K562 (cell line): ENCODE results near the gene ZFYVE21. TPM values are rescaled to one million over a fixed set of nuclear protein-coding genes. Genes with fewer than 3 reads are reported as not detected.

ENCODE experiments used
- AFF4 ChIP-seq: sonication (generic); formaldehyde crosslinking; IDR thresholded peaks from 2 replicates; pipeline ENCODE4 v1.8.0; 2023; ENCODE audit warnings: mild to moderate bottlenecking, missing genetic modification reagents
- CBX5 ChIP-seq: IDR thresholded peaks from 2 replicates; pipeline ENCODE4 v1.6.1; 2014; ENCODE audit warnings: low read depth, borderline replicate concordance
- CHD1 ChIP-seq: fragments of 200-600 bp; sonication (generic); IDR thresholded peaks from one replicate; pipeline ENCODE4 v1.6.1; 2012; ENCODE audit warnings: mild to moderate bottlenecking, moderate library complexity, low read length, inconsistent platforms
- CREBBP ChIP-seq: IDR thresholded peaks from one replicate; pipeline ENCODE4 v1.6.1; 2012; ENCODE audit warnings: low read depth, mild to moderate bottlenecking, control low read depth, inconsistent platforms, low read length
- CTCFL ChIP-seq: IDR thresholded peaks from 2 replicates; pipeline ENCODE4 v1.6.1; 2011; ENCODE audit warnings: borderline replicate concordance, low read depth, mild to moderate bottlenecking, moderate library complexity, low read length; ENCODE audit not compliant: insufficient read depth, poor library complexity, severe bottlenecking
- EGR1 ChIP-seq: fragments of 450-650 bp; conservative IDR thresholded peaks from 2 replicates; pipeline ENCODE4 v1.6.1; 2017; ENCODE audit warnings: mild to moderate bottlenecking
- FOXJ2 ChIP-seq: fragments of 200-800 bp; sonication (Bioruptor generic); IDR thresholded peaks from 2 replicates; pipeline ENCODE4 v1.6.1; 2016; ENCODE audit warnings: missing genetic modification characterization, missing compliant biosample characterization
- FOXK1 ChIP-seq: sonication (generic); formaldehyde crosslinking; IDR thresholded peaks from 2 replicates; pipeline ENCODE4 v1.8.0; 2022; ENCODE audit warnings: missing genetic modification reagents, mild to moderate bottlenecking, borderline replicate concordance
- HDAC3 ChIP-seq: fragments of 450-650 bp; IDR thresholded peaks from 2 replicates; pipeline ENCODE4 v1.6.1; 2018; ENCODE audit warnings: borderline replicate concordance, mild to moderate bottlenecking, moderate library complexity; ENCODE audit not compliant: partially characterized antibody
- HMGXB4 ChIP-seq: sonication (generic); formaldehyde crosslinking; IDR thresholded peaks from 2 replicates; pipeline ENCODE4 v1.8.1; 2023; ENCODE audit warnings: mild to moderate bottlenecking, missing genetic modification reagents
- KHSRP ChIP-seq: fragments of 450-650 bp; IDR thresholded peaks from 2 replicates; pipeline ENCODE4 v1.6.1; 2017
- MITF ChIP-seq: IDR thresholded peaks from 2 replicates; pipeline ENCODE4 v1.6.1; 2014; ENCODE audit warnings: antibody characterized with exemption
- MTA3 ChIP-seq: fragments of 450-650 bp; formaldehyde crosslinking; IDR thresholded peaks from 2 replicates; pipeline ENCODE4 v1.6.1; 2017; ENCODE audit warnings: mild to moderate bottlenecking, borderline replicate concordance
- NEUROD1 ChIP-seq: fragments of 150-350 bp; IDR thresholded peaks from 2 replicates; pipeline ENCODE4 v1.6.1; 2014; ENCODE audit warnings: borderline replicate concordance, low read length, low read depth; ENCODE audit not compliant: partially characterized antibody
- NFIC ChIP-seq: fragments of 450-650 bp; IDR thresholded peaks from 2 replicates; pipeline ENCODE4 v1.6.1; 2017; ENCODE audit warnings: mild to moderate bottlenecking, inconsistent platforms
- RB1 ChIP-seq: fragments of 450-650 bp; IDR thresholded peaks from 2 replicates; pipeline ENCODE4 v1.6.1; 2017; ENCODE audit warnings: low read depth, mild to moderate bottlenecking
- SRF ChIP-seq, 2 experiments: fragments of 250-450, 450-650 bp in 1 of 2; sonication (Bioruptor Pico) in 1 of 2; sonication (generic) in 1 of 2; formaldehyde crosslinking; IDR thresholded peaks; 2 replicates each; pipeline versions ENCODE4 v1.5.0 to v1.5.1; 2020 to 2022; ENCODE audit warnings: mild to moderate bottlenecking in 1 of 2, missing genetic modification reagents in 1 of 2
- ZNF174 ChIP-seq: fragments of 250-450 bp; sonication (Bioruptor Pico); IDR thresholded peaks from 2 replicates; pipeline ENCODE4 v1.4.0; 2020; ENCODE audit warnings: mild to moderate bottlenecking
- polyA plus RNA-seq, 8 experiments: library from polyadenylated mRNA; depleted of rRNA in 4 of 8; stranded (reverse) in 5 of 8; unstranded in 3 of 8; fragments of >200 nt; fragmentation: Nextera tagmentation in 2 of 8; fragmentation: Illumina TruSeq in 1 of 8; extraction: Ambion mirVana in 2 of 8; extraction: Trizol in 1 of 8; gene quantifications; 2 replicates each; pipeline versions ENCODE4 v1.2.1 to v1.2.3, GENCODE V29; 2011 to 2014; ENCODE audit warnings: inconsistent platforms in 1 of 8, missing spikeins in 1 of 8
- total RNA-seq, 7 experiments: library from RNA; depleted of rRNA in 6 of 7; stranded (reverse); fragments of >200 nt in 6 of 7; fragmentation: Illumina TruSeq in 2 of 7; extraction: Trizol in 2 of 7; gene quantifications; 2 replicates each; pipeline versions ENCODE4 v1.2.1 to v1.2.3, GENCODE V29; 2011 to 2021; ENCODE audit warnings: low replicate concordance in 1 of 7

The ZFYVE21 gene
- total and polyA plus RNA-seq, 9 of the 15 experiments (the other 6 are each of a cell fraction or from before 2014, with no cell fraction given) = 0.90 to 23.1 (median 15.6) TPM

GRCh38 chr14:103715052-103716000, at the start of gene ZFYVE21, which contains the start of gene XRCC3 (continued):
- TF ChIP-seq RB1 (peak; percentile 55), CHD1 (no peak), HMGXB4 (CRISPR knock-in tag) (peak; percentile 37; the same call in 1 of the 2 replicates), SRF (CRISPR knock-in tag; IDR thresholded peaks at IDR 0.05) (peak in 1 of 2 experiments; percentile 54; a peak in 1 of 4 replicates), AFF4 (CRISPR knock-in tag) (no peak), NEUROD1 (peak; percentile 97), MITF (no peak), CREBBP (no peak), FOXK1 (CRISPR knock-in tag) (no peak), KHSRP (no peak), CTCFL (no peak), EGR1 (no peak), FOXJ2 (tag) (no peak), HDAC3 (no peak), ZNF174 (CRISPR knock-in tag) (no peak), MTA3 (peak; percentile 58; the same call in 1 of the 2 replicates), NFIC (no peak), CBX5 (no peak)
